Mammary epithelial cell (primary cell): ENCODE data around the gene KIF6.

Experiments
- CTCF ChIP-seq, 2 donors: IDR thresholded peaks in 1 of 2; conservative IDR thresholded peaks in 1 of 2; 2 replicates each; pipeline ENCODE4 v1.5.1; 2011 to 2012; ENCODE audit warnings: inconsistent platforms in 2 of 2, low read length in 2 of 2, mild to moderate bottlenecking in 2 of 2, control low read depth in 1 of 2, low read depth in 1 of 2; ENCODE audit not compliant: insufficient read depth in 1 of 2; ENCODE audit errors: extremely low read depth in 1 of 2
- EZH2 ChIP-seq: IDR thresholded peaks from 2 replicates; pipeline ENCODE4 v1.6.1; 2012; ENCODE audit warnings: low read length, inconsistent platforms, borderline replicate concordance

GRCh38 chr6:39706819-39707335 lies 18.3 kb downstream of the KIF6 start:
- TF ChIP-seq CTCF (conservative IDR thresholded peaks at IDR 0.05 in 1 of 2, IDR thresholded peaks at IDR 0.05 in 1 of 2; ENCODE audit: extremely low read depth in 1 of 2, insufficient read depth in 1 of 2, low read depth in 1 of 2, low read length in 2 of 2) (no peak), EZH2 (no peak)
